H1 (cell line): ENCODE results near the gene MUC5B.
"Not testable (repeated sequence)": the region's sequence is repeated elsewhere in the genome, so short reads cannot be mapped to it uniquely, and the experiment has no call there.

Source experiments
- CBX8 ChIP-seq: fragments of 300-800, 300-1000 bp; sonication (generic); IDR thresholded peaks from 2 replicates; pipeline ENCODE4 v1.7.1; 2016; ENCODE audit warnings: low read depth, low read length, borderline replicate concordance
- POLR2A ChIP-seq, 2 experiments: IDR thresholded peaks; 1 replicate in 1 of 2; 2 replicates in 1 of 2; pipeline ENCODE4 v1.6.1; 2011; ENCODE audit warnings: low read depth in 2 of 2, low read length in 2 of 2, mild to moderate bottlenecking in 2 of 2; ENCODE audit errors: control extremely low read depth in 1 of 2
- SRF ChIP-seq: IDR thresholded peaks from 2 replicates; pipeline ENCODE4 v1.6.1; 2011; ENCODE audit warnings: mild to moderate bottlenecking, low read depth, low read length, moderate library complexity
- TF ChIP-seq, protein P1 (sequence below): fragments of 300-600 bp; sonication (generic); IDR thresholded peaks from 2 replicates; pipeline ENCODE4 v1.7.1; 2012; ENCODE audit warnings: low read length, moderate library complexity, mild to moderate bottlenecking, inconsistent platforms; ENCODE audit not compliant: insufficient replicate concordance
- TF ChIP-seq, protein P2 (sequence below), 3 experiments: IDR thresholded peaks; 1 replicate in 2 of 3; 2 replicates in 1 of 3; pipeline versions ENCODE4 v1.5.1 to v1.6.1; 2011; ENCODE audit warnings: low read length in 3 of 3, mild to moderate bottlenecking in 3 of 3, inconsistent platforms in 2 of 3, low read depth in 1 of 3, moderate library complexity in 1 of 3; ENCODE audit not compliant: insufficient read depth in 1 of 3; ENCODE audit errors: control extremely low read depth in 1 of 3

DNA sequence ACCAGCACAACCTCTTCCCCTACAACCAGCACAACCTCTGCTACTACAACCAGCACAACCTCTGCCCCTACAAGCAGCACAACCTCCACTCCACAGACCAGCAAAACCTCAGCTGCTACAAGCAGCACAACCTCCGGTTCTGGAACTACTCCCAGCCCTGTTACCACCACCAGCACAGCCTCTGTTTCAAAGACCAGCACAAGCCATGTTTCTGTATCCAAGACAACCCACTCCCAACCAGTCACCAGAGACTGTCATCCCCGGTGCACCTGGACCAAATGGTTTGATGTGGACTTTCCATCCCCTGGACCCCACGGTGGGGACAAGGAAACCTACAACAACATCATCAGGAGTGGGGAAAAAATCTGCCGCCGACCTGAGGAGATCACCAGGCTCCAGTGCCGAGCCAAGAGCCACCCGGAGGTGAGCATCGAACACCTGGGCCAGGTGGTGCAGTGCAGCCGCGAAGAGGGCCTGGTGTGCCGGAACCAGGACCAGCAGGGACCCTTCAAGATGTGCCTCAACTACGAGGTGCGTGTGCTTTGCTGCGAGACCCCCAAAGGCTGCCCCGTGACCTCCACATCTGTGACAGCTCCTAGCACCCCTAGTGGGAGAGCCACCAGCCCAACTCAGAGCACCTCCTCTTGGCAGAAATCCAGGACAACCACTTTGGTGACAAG lies 34.3 kb upstream of the MUC5B start:
- TF ChIP-seq SRF; CBX8; POLR2A (IDR thresholded peaks at IDR 0.05; ENCODE audit: control extremely low read depth in 1 of 2, low read depth in 2 of 2, low read length in 2 of 2): not testable (repeated sequence)
- TF ChIP-seq, protein P1, sequence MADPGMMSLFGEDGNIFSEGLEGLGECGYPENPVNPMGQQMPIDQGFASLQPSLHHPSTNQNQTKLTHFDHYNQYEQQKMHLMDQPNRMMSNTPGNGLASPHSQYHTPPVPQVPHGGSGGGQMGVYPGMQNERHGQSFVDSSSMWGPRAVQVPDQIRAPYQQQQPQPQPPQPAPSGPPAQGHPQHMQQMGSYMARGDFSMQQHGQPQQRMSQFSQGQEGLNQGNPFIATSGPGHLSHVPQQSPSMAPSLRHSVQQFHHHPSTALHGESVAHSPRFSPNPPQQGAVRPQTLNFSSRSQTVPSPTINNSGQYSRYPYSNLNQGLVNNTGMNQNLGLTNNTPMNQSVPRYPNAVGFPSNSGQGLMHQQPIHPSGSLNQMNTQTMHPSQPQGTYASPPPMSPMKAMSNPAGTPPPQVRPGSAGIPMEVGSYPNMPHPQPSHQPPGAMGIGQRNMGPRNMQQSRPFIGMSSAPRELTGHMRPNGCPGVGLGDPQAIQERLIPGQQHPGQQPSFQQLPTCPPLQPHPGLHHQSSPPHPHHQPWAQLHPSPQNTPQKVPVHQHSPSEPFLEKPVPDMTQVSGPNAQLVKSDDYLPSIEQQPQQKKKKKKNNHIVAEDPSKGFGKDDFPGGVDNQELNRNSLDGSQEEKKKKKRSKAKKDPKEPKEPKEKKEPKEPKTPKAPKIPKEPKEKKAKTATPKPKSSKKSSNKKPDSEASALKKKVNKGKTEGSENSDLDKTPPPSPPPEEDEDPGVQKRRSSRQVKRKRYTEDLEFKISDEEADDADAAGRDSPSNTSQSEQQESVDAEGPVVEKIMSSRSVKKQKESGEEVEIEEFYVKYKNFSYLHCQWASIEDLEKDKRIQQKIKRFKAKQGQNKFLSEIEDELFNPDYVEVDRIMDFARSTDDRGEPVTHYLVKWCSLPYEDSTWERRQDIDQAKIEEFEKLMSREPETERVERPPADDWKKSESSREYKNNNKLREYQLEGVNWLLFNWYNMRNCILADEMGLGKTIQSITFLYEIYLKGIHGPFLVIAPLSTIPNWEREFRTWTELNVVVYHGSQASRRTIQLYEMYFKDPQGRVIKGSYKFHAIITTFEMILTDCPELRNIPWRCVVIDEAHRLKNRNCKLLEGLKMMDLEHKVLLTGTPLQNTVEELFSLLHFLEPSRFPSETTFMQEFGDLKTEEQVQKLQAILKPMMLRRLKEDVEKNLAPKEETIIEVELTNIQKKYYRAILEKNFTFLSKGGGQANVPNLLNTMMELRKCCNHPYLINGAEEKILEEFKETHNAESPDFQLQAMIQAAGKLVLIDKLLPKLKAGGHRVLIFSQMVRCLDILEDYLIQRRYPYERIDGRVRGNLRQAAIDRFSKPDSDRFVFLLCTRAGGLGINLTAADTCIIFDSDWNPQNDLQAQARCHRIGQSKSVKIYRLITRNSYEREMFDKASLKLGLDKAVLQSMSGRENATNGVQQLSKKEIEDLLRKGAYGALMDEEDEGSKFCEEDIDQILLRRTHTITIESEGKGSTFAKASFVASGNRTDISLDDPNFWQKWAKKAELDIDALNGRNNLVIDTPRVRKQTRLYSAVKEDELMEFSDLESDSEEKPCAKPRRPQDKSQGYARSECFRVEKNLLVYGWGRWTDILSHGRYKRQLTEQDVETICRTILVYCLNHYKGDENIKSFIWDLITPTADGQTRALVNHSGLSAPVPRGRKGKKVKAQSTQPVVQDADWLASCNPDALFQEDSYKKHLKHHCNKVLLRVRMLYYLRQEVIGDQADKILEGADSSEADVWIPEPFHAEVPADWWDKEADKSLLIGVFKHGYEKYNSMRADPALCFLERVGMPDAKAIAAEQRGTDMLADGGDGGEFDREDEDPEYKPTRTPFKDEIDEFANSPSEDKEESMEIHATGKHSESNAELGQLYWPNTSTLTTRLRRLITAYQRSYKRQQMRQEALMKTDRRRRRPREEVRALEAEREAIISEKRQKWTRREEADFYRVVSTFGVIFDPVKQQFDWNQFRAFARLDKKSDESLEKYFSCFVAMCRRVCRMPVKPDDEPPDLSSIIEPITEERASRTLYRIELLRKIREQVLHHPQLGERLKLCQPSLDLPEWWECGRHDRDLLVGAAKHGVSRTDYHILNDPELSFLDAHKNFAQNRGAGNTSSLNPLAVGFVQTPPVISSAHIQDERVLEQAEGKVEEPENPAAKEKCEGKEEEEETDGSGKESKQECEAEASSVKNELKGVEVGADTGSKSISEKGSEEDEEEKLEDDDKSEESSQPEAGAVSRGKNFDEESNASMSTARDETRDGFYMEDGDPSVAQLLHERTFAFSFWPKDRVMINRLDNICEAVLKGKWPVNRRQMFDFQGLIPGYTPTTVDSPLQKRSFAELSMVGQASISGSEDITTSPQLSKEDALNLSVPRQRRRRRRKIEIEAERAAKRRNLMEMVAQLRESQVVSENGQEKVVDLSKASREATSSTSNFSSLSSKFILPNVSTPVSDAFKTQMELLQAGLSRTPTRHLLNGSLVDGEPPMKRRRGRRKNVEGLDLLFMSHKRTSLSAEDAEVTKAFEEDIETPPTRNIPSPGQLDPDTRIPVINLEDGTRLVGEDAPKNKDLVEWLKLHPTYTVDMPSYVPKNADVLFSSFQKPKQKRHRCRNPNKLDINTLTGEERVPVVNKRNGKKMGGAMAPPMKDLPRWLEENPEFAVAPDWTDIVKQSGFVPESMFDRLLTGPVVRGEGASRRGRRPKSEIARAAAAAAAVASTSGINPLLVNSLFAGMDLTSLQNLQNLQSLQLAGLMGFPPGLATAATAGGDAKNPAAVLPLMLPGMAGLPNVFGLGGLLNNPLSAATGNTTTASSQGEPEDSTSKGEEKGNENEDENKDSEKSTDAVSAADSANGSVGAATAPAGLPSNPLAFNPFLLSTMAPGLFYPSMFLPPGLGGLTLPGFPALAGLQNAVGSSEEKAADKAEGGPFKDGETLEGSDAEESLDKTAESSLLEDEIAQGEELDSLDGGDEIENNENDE, result not testable (repeated sequence)
- TF ChIP-seq, protein P2, sequence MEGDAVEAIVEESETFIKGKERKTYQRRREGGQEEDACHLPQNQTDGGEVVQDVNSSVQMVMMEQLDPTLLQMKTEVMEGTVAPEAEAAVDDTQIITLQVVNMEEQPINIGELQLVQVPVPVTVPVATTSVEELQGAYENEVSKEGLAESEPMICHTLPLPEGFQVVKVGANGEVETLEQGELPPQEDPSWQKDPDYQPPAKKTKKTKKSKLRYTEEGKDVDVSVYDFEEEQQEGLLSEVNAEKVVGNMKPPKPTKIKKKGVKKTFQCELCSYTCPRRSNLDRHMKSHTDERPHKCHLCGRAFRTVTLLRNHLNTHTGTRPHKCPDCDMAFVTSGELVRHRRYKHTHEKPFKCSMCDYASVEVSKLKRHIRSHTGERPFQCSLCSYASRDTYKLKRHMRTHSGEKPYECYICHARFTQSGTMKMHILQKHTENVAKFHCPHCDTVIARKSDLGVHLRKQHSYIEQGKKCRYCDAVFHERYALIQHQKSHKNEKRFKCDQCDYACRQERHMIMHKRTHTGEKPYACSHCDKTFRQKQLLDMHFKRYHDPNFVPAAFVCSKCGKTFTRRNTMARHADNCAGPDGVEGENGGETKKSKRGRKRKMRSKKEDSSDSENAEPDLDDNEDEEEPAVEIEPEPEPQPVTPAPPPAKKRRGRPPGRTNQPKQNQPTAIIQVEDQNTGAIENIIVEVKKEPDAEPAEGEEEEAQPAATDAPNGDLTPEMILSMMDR (IDR thresholded peaks at IDR 0.05; ENCODE audit: control extremely low read depth in 1 of 3, insufficient read depth in 1 of 3, low read depth in 1 of 3, low read length in 3 of 3), result not testable (repeated sequence)
